ENCODE results near the gene DCAF16. TPM values are rescaled to one million over a fixed set of nuclear protein-coding genes. Genes with fewer than 3 reads are reported as not detected.

The DCAF16 gene
- total RNA-seq, 1 experiment from 2014 or later = 46.2 TPM

DNA sequence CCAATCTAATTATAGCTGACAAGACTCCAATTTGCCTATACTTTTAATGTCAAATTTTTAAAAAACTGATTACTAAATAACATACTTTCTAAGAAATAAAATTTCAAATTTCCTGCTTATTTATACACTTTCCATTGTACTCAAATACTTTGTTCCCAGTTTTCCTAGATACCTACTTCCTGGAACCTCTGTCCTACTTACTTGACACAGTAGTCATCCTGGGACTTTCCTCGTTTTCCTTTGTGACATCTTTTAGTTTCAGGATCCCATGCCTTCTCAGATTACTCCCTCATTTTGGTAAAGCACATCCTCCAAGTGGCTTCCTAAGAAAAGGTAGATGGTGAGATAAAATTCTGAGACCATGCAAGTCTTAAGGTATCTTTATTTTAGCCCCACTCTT, 15.8 kb downstream of the DCAF16 start:
- H2BK120ac ChIP-seq (ENCODE audit: low read depth, low read length, poor library complexity, severe bottlenecking) = no peak overlapping the region
- TF ChIP-seq, protein P1, sequence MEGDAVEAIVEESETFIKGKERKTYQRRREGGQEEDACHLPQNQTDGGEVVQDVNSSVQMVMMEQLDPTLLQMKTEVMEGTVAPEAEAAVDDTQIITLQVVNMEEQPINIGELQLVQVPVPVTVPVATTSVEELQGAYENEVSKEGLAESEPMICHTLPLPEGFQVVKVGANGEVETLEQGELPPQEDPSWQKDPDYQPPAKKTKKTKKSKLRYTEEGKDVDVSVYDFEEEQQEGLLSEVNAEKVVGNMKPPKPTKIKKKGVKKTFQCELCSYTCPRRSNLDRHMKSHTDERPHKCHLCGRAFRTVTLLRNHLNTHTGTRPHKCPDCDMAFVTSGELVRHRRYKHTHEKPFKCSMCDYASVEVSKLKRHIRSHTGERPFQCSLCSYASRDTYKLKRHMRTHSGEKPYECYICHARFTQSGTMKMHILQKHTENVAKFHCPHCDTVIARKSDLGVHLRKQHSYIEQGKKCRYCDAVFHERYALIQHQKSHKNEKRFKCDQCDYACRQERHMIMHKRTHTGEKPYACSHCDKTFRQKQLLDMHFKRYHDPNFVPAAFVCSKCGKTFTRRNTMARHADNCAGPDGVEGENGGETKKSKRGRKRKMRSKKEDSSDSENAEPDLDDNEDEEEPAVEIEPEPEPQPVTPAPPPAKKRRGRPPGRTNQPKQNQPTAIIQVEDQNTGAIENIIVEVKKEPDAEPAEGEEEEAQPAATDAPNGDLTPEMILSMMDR (conservative IDR thresholded peaks at IDR 0.05) = no peak
- no peak overlapping the region for H3K18ac ChIP-seq (ENCODE audit: insufficient read length, low read depth, low read length)
- no peak overlapping the region for H2AFZ ChIP-seq (ENCODE audit: low read length)
- H3K4me1 ChIP-seq (ENCODE audit: insufficient read depth, low read length) = no peaks in the 10 kb centered on the region
- H3K9ac ChIP-seq (ENCODE audit: extremely low read depth, insufficient read length, low read length) = no peak overlapping the region
- H4K5ac ChIP-seq (ENCODE audit: insufficient read length, low read depth, low read length) = no peak overlapping the region
- H3K4ac ChIP-seq (ENCODE audit: low read depth, low read length) = no peak overlapping the region
- H2BK20ac ChIP-seq (ENCODE audit: low read depth, low read length, poor library complexity, severe bottlenecking) = no peak overlapping the region
- no peak overlapping the region for H2BK5ac ChIP-seq (ENCODE audit: insufficient read length, low read length)
- no peak for DNase-seq
- Mint-ChIP-seq H3K27me3 (ENCODE audit: low read depth) (no peaks in the 10 kb centered on the region), H3K4me1 (no peaks in the 10 kb centered on the region), H3K36me3 (ENCODE audit: insufficient read depth in 1 of 3, low read depth in 3 of 3) (peaks cover 13 to 18% (median 13%) of the 10 kb centered on the region in 3 experiments; a peak in 6 of 7 replicates), H3K9me3 (no peaks in the 10 kb centered on the region; a peak in 1 of 5 replicates), H3K27ac (no peak overlapping the region), H3K4me3 (no peak overlapping the region)
- H3K56ac ChIP-seq (ENCODE audit: insufficient read length, low read depth, low read length) = no peak overlapping the region
- H3K14ac ChIP-seq (ENCODE audit: insufficient read depth, low read length) = no peak overlapping the region
- H3K27ac ChIP-seq (ENCODE audit: insufficient read length, low read depth, low read length) = no peak overlapping the region
- H3T11ph ChIP-seq (ENCODE audit: low read length) = no peak overlapping the region
- no peak overlapping the region for H2BK15ac ChIP-seq (ENCODE audit: low read depth, low read length)
- no peaks in the 10 kb centered on the region for H3K79me1 ChIP-seq (ENCODE audit: insufficient read depth, low read depth, low read length, poor library complexity, severe bottlenecking)
- H2AK5ac ChIP-seq (ENCODE audit: insufficient read length, low read length) = no peak overlapping the region
- H3K27me3 ChIP-seq (ENCODE audit: insufficient read depth, low read length) = no peaks in the 10 kb centered on the region
- H2BK12ac ChIP-seq (ENCODE audit: insufficient read length, low read depth, low read length) = no peak overlapping the region
- no peak overlapping the region for H4K91ac ChIP-seq (ENCODE audit: insufficient read length, low read depth, low read length)
- H3K4me2 ChIP-seq (ENCODE audit: insufficient read depth, insufficient read length, low read length) = no peak overlapping the region
- no peaks in the 10 kb centered on the region for H3K23me2 ChIP-seq (ENCODE audit: insufficient read length, low read depth, low read length, poor library complexity, severe bottlenecking)
- no peaks in the 10 kb centered on the region for H4K20me1 ChIP-seq (ENCODE audit: control insufficient read depth, insufficient read depth, insufficient read length)
- WGBS (ENCODE audit: extremely low coverage, insufficient read length, low lambda C conversion rate) = no CpG with 5 or more reads among the region's 1 CpG
- no peak overlapping the region for H4K8ac ChIP-seq (replicated peaks; ENCODE audit: insufficient read length, low read depth, low read length)
- no peaks in the 10 kb centered on the region for H3K79me2 ChIP-seq (ENCODE audit: insufficient read depth, low read length)
- H3K9me3 ChIP-seq (ENCODE audit: control insufficient read depth, low read depth, low read length) = no peaks in the 10 kb centered on the region
- H3K23ac ChIP-seq (ENCODE audit: insufficient read length, low read depth, low read length) = no peak overlapping the region

Data from H9 (cell line).